CD8-positive, alpha-beta memory T cell (primary cell): ENCODE results near the gene OBSCN. TPM values are rescaled to one million over a fixed set of nuclear protein-coding genes. Genes with fewer than 3 reads are reported as not detected.
A peak's percentile ranks its signal among the peaks of the same experiment; 100 is the strongest.
"Not testable (repeated sequence)": the region's sequence is repeated elsewhere in the genome, so short reads cannot be mapped to it uniquely, and the experiment has no call there.

Experiments used
- CTCF ChIA-PET: fragments of 350-600 bp; sonication (Branson Sonifier 250); formaldehyde crosslinking; loops from one replicate; lab custom pipeline; 2021; ENCODE audit warnings: antibody characterized with exemption; lab: Charles Lee
- POLR2A ChIA-PET: fragments of 350-600 bp; sonication (Branson Sonifier 250); formaldehyde crosslinking; loops from one replicate; lab custom pipeline; 2021; ENCODE audit warnings: antibody characterized with exemption; lab: Charles Lee
- DNase-seq, 5 donors: peaks; one replicate each; pipeline versions ENCODE4 v3.0.0 to v3.0.0-alpha.2; 2020 to 2022; ENCODE audit warnings: mixed read lengths in 1 of 5
- H3K27ac ChIP-seq: one replicate; pipeline ENCODE4 v1.7.0; 2013; ENCODE audit warnings: low read depth, mild to moderate bottlenecking, low read length, moderate library complexity
- H3K27me3 ChIP-seq: 2 replicates; pipeline ENCODE4 v1.7.0; 2013; ENCODE audit warnings: low read length, mild to moderate bottlenecking; ENCODE audit not compliant: insufficient read depth, poor library complexity, severe bottlenecking
- H3K36me3 ChIP-seq: 2 replicates; pipeline ENCODE4 v1.7.0; 2013; ENCODE audit warnings: mild to moderate bottlenecking, low read length, moderate library complexity; ENCODE audit not compliant: insufficient read depth
- H3K4me1 ChIP-seq: 2 replicates; pipeline ENCODE4 v1.7.0; 2013; ENCODE audit warnings: mild to moderate bottlenecking, low read length, moderate library complexity; ENCODE audit not compliant: insufficient read depth
- H3K4me3 ChIP-seq: 2 replicates; pipeline ENCODE4 v1.7.0; 2013; ENCODE audit warnings: mild to moderate bottlenecking, low read length
- H3K9me3 ChIP-seq: 2 replicates; pipeline ENCODE4 v1.7.0; 2013; ENCODE audit warnings: mild to moderate bottlenecking, low read length
- H3K27ac Mint-ChIP-seq, 8 donors: one replicate each; pipeline ENCODE4 v1.8.0; 2020 to 2021; ENCODE audit warnings: mixed read lengths in 8 of 8, mild to moderate bottlenecking in 6 of 8, inconsistent platforms in 3 of 8, moderate library complexity in 3 of 8
- H3K27me3 Mint-ChIP-seq, 2 donors: one replicate each; pipeline ENCODE4 v1.8.0; 2020 to 2021; ENCODE audit warnings: mixed read lengths in 2 of 2, mild to moderate bottlenecking in 1 of 2, moderate library complexity in 1 of 2
- H3K36me3 Mint-ChIP-seq, 3 donors: one replicate each; pipeline ENCODE4 v1.8.0; 2020 to 2021; ENCODE audit warnings: mixed read lengths in 3 of 3, inconsistent platforms in 1 of 3, mild to moderate bottlenecking in 1 of 3
- H3K4me1 Mint-ChIP-seq, 3 donors: one replicate each; pipeline ENCODE4 v1.8.0; 2020 to 2021; ENCODE audit warnings: mixed read lengths in 3 of 3, inconsistent platforms in 1 of 3, mild to moderate bottlenecking in 1 of 3
- H3K4me3 Mint-ChIP-seq, 7 donors: one replicate each; pipeline ENCODE4 v1.8.0; 2020 to 2021; ENCODE audit warnings: mixed read lengths in 7 of 7, mild to moderate bottlenecking in 6 of 7, moderate library complexity in 4 of 7, inconsistent platforms in 2 of 7
- H3K9me3 Mint-ChIP-seq, 5 donors: one replicate each; pipeline ENCODE4 v1.8.0; 2020 to 2022; ENCODE audit warnings: mixed read lengths in 5 of 5, mild to moderate bottlenecking in 3 of 5, moderate library complexity in 2 of 5, inconsistent platforms in 1 of 5
- polyA plus RNA-seq: library from polyadenylated mRNA; unstranded; fragments of 300-500 nt; fragmentation: Illumina TruSeq; gene quantifications from one replicate; pipeline ENCODE4 v1.2.3, GENCODE V29; 2021
- total RNA-seq, 2 experiments: library from RNA; stranded (reverse); gene quantifications; one replicate each; pipeline ENCODE4 v1.2.3, GENCODE V29; 2021

Gene OBSCN
- total and polyA plus RNA-seq, 3 experiments from 2014 or later, result 3.0 to 13.6 (median 10.9) TPM

GRCh38 chr1:228238461-228238860, 30.6 kb downstream of the OBSCN start:
- Mint-ChIP-seq H3K27ac (no peak overlapping the region), H3K9me3 (peaks cover 18 to 42% (median 29%) of the 10 kb centered on the region in 5 donors), H3K4me1 (peaks cover 4 to 9% (median 5%) of the 10 kb centered on the region in 3 donors), H3K36me3 (peaks cover 51 to 77% (median 69%) of the 10 kb centered on the region in 3 donors), H3K4me3 (no peak overlapping the region), H3K27me3 (no peaks in the 10 kb centered on the region)
- POLR2A ChIA-PET, result no interaction called here
- Histone ChIP-seq H3K27me3 (no peaks in the 10 kb centered on the region), H3K4me1 (no peaks in the 10 kb centered on the region), H3K9me3 (peaks cover 14% of the 10 kb centered on the region), H3K27ac (no peak overlapping the region), H3K36me3 (no peaks in the 10 kb centered on the region), H3K4me3 (no peak overlapping the region)
- CTCF ChIA-PET, result no interaction called here
- no peak for DNase-seq

DNA sequence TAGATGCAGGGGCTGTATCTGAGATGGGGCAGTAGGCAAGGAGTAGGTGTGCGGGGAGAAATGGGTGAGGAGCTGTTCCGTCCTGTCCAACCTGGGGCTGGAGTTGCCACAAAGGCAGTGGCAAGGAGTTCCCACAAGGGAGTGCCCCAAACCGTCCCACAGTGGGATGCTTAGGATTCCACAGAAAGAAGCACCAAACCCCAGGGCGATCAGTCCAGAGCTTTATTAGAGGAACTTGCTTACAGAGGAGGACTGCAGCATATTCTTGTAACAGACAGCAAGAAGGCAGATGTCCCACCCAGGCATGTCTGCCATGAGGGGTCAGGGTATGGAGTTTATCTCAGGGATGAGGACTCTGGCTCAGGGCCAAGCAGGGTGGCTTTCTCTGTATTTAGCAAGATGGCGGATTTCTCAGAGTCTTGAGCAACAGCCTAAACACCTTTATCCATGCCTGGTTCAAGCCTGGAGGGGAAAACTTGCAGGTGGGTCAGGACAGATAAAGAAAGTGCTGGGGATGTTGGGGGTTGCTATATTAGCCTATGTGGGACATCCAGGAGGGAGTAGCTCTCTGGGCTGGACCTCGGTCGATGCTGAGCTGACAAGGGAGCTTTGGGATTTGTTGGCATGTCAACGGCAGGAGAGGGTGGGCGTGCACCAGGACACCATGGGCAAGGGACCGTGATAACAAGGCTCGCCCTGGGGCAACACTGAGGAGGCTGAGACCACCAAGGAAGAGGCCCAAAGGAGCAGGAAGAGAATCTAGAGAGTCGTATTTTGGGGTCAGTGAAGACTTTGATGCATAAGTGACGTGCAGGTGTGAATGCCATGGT, 32.8 kb downstream of the OBSCN start:
- H3K27ac Mint-ChIP-seq, result peak overlapping the region in 1 of 8 donors; percentile 93
- no peaks in the 10 kb centered on the region for H3K27me3 ChIP-seq
- CTCF ChIA-PET, result no interaction called here
- H3K36me3 ChIP-seq, result peaks cover 15% of the 10 kb centered on the region
- H3K4me3 Mint-ChIP-seq, result peak overlapping the region in 1 of 7 donors; percentile 37
- no peak for DNase-seq
- H3K4me1 ChIP-seq, result no peaks in the 10 kb centered on the region
- H3K4me3 ChIP-seq, result no peak overlapping the region
- POLR2A ChIA-PET, result interaction anchor here (0.5 kb wide), 1 partner anchor 191 kb away, joined by 3 read pairs; no protein-coding TSS in a partner anchor
- H3K9me3 Mint-ChIP-seq, result peaks cover 33 to 56% (median 44%) of the 10 kb centered on the region in 5 donors
- H3K4me1 Mint-ChIP-seq, result peaks cover 2 to 11% (median 6%) of the 10 kb centered on the region in 3 donors
- H3K36me3 Mint-ChIP-seq, result peaks cover 59 to 82% (median 79%) of the 10 kb centered on the region in 3 donors
- no peaks in the 10 kb centered on the region for H3K27me3 Mint-ChIP-seq
- peaks cover 23% of the 10 kb centered on the region for H3K9me3 ChIP-seq
- H3K27ac ChIP-seq, result no peak overlapping the region

DNA sequence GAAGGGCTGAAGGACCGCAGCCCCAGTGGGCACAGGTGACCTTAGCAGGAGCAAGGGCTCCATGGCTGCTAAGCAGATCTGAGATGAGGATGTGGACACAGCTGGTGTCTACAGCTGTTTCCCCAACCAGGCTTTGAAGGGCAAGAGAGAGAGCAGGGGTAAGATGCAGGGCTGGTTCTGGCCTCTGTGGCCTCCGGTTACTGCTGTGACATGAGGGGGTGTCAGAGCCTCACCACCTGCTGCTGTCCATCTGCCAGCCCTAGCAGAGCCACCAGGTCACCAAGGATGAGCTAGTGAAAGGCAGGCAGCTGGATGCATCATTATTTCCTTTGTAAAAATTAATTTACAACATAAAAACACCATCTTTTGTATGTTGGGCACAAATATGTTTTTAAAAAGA, 33.4 kb downstream of the OBSCN start:
- H3K27me3 ChIP-seq, result no peaks in the 10 kb centered on the region
- Mint-ChIP-seq H3K4me3 (no peak overlapping the region), H3K9me3 (peaks cover 33 to 59% (median 49%) of the 10 kb centered on the region in 5 donors), H3K36me3 (peaks cover 64 to 84% (median 83%) of the 10 kb centered on the region in 3 donors), H3K27me3 (no peaks in the 10 kb centered on the region), H3K27ac (no peak overlapping the region), H3K4me1 (peaks cover 4 to 17% (median 12%) of the 10 kb centered on the region in 3 donors)
- DNase-seq, result no peak
- no peak overlapping the region for H3K27ac ChIP-seq
- peaks cover 20% of the 10 kb centered on the region for H3K36me3 ChIP-seq
- no peak overlapping the region for H3K4me3 ChIP-seq
- peaks cover 25% of the 10 kb centered on the region for H3K9me3 ChIP-seq
- no peaks in the 10 kb centered on the region for H3K4me1 ChIP-seq
- ChIA-PET POLR2A (interaction anchor here (0.5 kb wide), 1 partner anchor 190 kb away, joined by 3 read pairs; no protein-coding TSS in a partner anchor), CTCF (no interaction called here)

GRCh38 chr1:228242409-228242808, 34.6 kb downstream of the OBSCN start:
- no peaks in the 10 kb centered on the region for H3K27me3 ChIP-seq
- no peak for DNase-seq
- H3K27ac ChIP-seq, result no peak overlapping the region
- H3K4me3 ChIP-seq, result no peak overlapping the region
- Mint-ChIP-seq H3K4me1 (peaks cover 4 to 19% (median 9%) of the 10 kb centered on the region in 3 donors), H3K4me3 (no peak overlapping the region), H3K27ac (no peak overlapping the region), H3K27me3 (no peaks in the 10 kb centered on the region), H3K9me3 (peaks cover 33 to 61% (median 54%) of the 10 kb centered on the region in 5 donors), H3K36me3 (peaks cover 70 to 88% (median 87%) of the 10 kb centered on the region in 3 donors)
- ChIA-PET CTCF (no interaction called here), POLR2A (no interaction called here)
- peaks cover 27% of the 10 kb centered on the region for H3K36me3 ChIP-seq
- no peaks in the 10 kb centered on the region for H3K4me1 ChIP-seq
- H3K9me3 ChIP-seq, result peaks cover 32% of the 10 kb centered on the region

DNA sequence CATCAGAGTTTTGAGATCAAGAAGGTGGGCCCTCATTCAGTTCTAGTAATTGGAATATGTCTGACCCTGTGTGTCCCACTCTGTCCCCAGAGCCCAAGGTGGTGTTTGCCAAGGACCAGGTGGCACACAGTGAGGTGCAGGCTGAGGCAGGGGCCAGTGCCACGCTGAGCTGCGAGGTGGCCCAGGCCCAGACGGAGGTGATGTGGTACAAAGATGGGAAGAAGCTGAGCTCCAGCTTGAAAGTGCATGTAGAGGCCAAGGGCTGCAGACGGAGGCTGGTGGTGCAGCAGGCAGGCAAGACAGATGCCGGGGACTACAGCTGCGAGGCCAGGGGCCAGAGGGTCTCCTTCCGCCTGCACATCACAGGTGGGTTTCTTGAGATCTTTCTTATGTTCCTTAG, 35.2 kb downstream of the OBSCN start:
- no peaks in the 10 kb centered on the region for H3K27me3 Mint-ChIP-seq
- H3K4me3 Mint-ChIP-seq, result no peak overlapping the region
- ChIA-PET CTCF (no interaction called here), POLR2A (no interaction called here)
- no peak for DNase-seq
- peaks cover 33 to 61% (median 54%) of the 10 kb centered on the region in 5 donors for H3K9me3 Mint-ChIP-seq
- H3K27ac Mint-ChIP-seq, result peak overlapping the region in 1 of 8 donors; percentile 64
- H3K36me3 Mint-ChIP-seq, result peaks cover 76 to 94% (median 92%) of the 10 kb centered on the region in 3 donors
- no peaks in the 10 kb centered on the region for H3K27me3 ChIP-seq
- no peaks in the 10 kb centered on the region for H3K4me1 ChIP-seq
- no peak overlapping the region for H3K27ac ChIP-seq
- H3K4me1 Mint-ChIP-seq, result peaks cover 4 to 19% (median 9%) of the 10 kb centered on the region in 3 donors
- H3K4me3 ChIP-seq, result no peak overlapping the region
- peaks cover 27% of the 10 kb centered on the region for H3K36me3 ChIP-seq
- H3K9me3 ChIP-seq, result peaks cover 32% of the 10 kb centered on the region

GRCh38 chr1:228243989-228244388, 36.1 kb downstream of the OBSCN start:
- POLR2A ChIA-PET, H3K27me3 ChIP-seq, H3K4me3 ChIP-seq, H3K27ac ChIP-seq, H3K27me3 Mint-ChIP-seq, H3K4me1 ChIP-seq, H3K27ac Mint-ChIP-seq, H3K4me3 Mint-ChIP-seq, DNase-seq: not testable (repeated sequence)
- H3K36me3 ChIP-seq, result peaks cover 27% of the 10 kb centered on the region
- H3K36me3 Mint-ChIP-seq, result peaks cover 72 to 94% (median 90%) of the 10 kb centered on the region in 3 donors
- peaks cover 32% of the 10 kb centered on the region for H3K9me3 ChIP-seq
- H3K4me1 Mint-ChIP-seq, result peaks cover 4 to 19% (median 9%) of the 10 kb centered on the region in 3 donors
- CTCF ChIA-PET, result interaction anchor here (1.2 kb wide), 1 partner anchor 228 kb away, joined by 3 read pairs; no protein-coding TSS in a partner anchor
- H3K9me3 Mint-ChIP-seq, result peaks cover 33 to 61% (median 54%) of the 10 kb centered on the region in 5 donors

- Histone ChIP-seq H3K9me3 (peaks cover 32% of the 10 kb centered on the region), H3K36me3 (peaks cover 27% of the 10 kb centered on the region)
- peaks cover 33 to 60% (median 54%) of the 10 kb centered on the region in 5 donors for H3K9me3 Mint-ChIP-seq
Observed at GRCh38 chr1:228245111-228245510, 37.3 kb downstream of the OBSCN start.

More at GRCh38 chr1:228245111-228245510, 37.3 kb downstream of the OBSCN start:
- ChIA-PET CTCF (no interaction called here), POLR2A (no interaction called here)
- peaks cover 4 to 19% (median 9%) of the 10 kb centered on the region in 3 donors for H3K4me1 Mint-ChIP-seq
- H3K27me3 ChIP-seq, result no peaks in the 10 kb centered on the region
- H3K27me3 Mint-ChIP-seq, result no peaks in the 10 kb centered on the region
- H3K36me3 Mint-ChIP-seq, result peaks cover 71 to 92% (median 86%) of the 10 kb centered on the region in 3 donors
- H3K27ac Mint-ChIP-seq, result no peak overlapping the region
- no peak overlapping the region for H3K4me3 ChIP-seq
- no peak for DNase-seq
- peak overlapping the region in 1 of 7 donors; percentile 26 for H3K4me3 Mint-ChIP-seq
- no peaks in the 10 kb centered on the region for H3K4me1 ChIP-seq
- no peak overlapping the region for H3K27ac ChIP-seq
